ENCODE results near the gene NFIC. TPM values are rescaled to one million over a fixed set of nuclear protein-coding genes. Genes with fewer than 3 reads are reported as not detected.

Gene NFIC
- total and polyA plus RNA-seq, 2 of the 4 experiments (the other 2 are of a cell fraction) = 21.9 to 32.1 TPM

GRCh38 chr19:3517638-3518037, 151.3 kb downstream of the NFIC start:
- Histone ChIP-seq H2AK5ac (ENCODE audit: low read depth, low read length) (no peak overlapping the region), H3K4me1 (ENCODE audit: control insufficient read depth, insufficient read depth, low read length) (peaks cover 13% of the 10 kb centered on the region), H4K8ac (ENCODE audit: low read depth in 2 of 2, low read length in 2 of 2) (no peak overlapping the region), H3K56ac (ENCODE audit: extremely low read depth, insufficient read depth, low read length) (no peak overlapping the region), H3K9me1 (ENCODE audit: insufficient read depth, low read length) (peaks cover 25% of the 10 kb centered on the region), H3K9me3 (ENCODE audit: control insufficient read depth, insufficient read depth, low read length) (no peaks in the 10 kb centered on the region), H3K27ac (ENCODE audit: insufficient read depth, low read length) (no peak overlapping the region), H3K4me3 (ENCODE audit: insufficient read depth, low read depth, low read length) (no peak overlapping the region), H3K18ac (ENCODE audit: low read depth, low read length) (no peak overlapping the region), H3K14ac (replicated peaks; ENCODE audit: low read depth, low read length) (no peak overlapping the region), H4K91ac (ENCODE audit: insufficient read depth, low read depth, low read length) (no peak overlapping the region), H3K4me2 (ENCODE audit: low read depth, low read length) (no peak overlapping the region), H4K5ac (ENCODE audit: low read depth, low read length) (no peak overlapping the region), H3K23ac (ENCODE audit: low read depth, low read length) (no peak overlapping the region), H3K4ac (ENCODE audit: low read depth, low read length) (no peak overlapping the region), H3K79me1 (ENCODE audit: low read depth in 1 of 2, low read length in 2 of 2) (peaks cover 12 to 97% of the 10 kb centered on the region in 2 experiments), H3K36me3 (ENCODE audit: control insufficient read depth, insufficient read depth, low read length) (peaks cover 12% of the 10 kb centered on the region; the same call in 1 of the 2 replicates), H3K9ac (ENCODE audit: low read depth, low read length) (no peak overlapping the region), H2BK120ac (ENCODE audit: low read depth, low read length) (no peak overlapping the region), H2BK5ac (ENCODE audit: low read depth, low read length, poor library complexity, severe bottlenecking) (no peak overlapping the region), H2AK9ac (replicated peaks; ENCODE audit: low read depth, low read length, poor library complexity) (no peak overlapping the region), H2AFZ (replicated peaks; ENCODE audit: low read length, poor library complexity) (no peak overlapping the region), H2BK15ac (ENCODE audit: low read depth, low read length) (no peak overlapping the region), H4K20me1 (ENCODE audit: insufficient read depth, low read length) (peaks cover 99% of the 10 kb centered on the region), H3K27me3 (ENCODE audit: control insufficient read depth, insufficient read depth, low read length) (no peaks in the 10 kb centered on the region), H2BK20ac (ENCODE audit: low read depth, low read length) (no peak overlapping the region)
- WGBS, 2 experiments (ENCODE audit: extremely low coverage in 2 of 2, insufficient read length in 1 of 2) = no CpG with 5 or more reads among the region's 2 CpGs
- in situ Hi-C loops (cut with MboI; ENCODE audit: low sequenced_read_pairs) = no loop called here
- TF ChIP-seq CHD1 (IDR thresholded peaks at IDR 0.05; ENCODE audit: low read depth, low read length) (no peak), CEBPB (IDR thresholded peaks at IDR 0.05; ENCODE audit: low read depth, low read length) (peak; percentile 35; the same call in 1 of the 2 replicates)
- no TSS peak for BruUV-seq (replicated peaks)
- ATAC-seq (ENCODE audit: low read depth) = no peak; the same call in 1 of the 2 replicates
- CTCF ChIA-PET = no interaction called here
- DNase-seq = no peak
- POLR2A ChIA-PET (ENCODE audit: unreplicated experiment) = no interaction called here
- dilution Hi-C loops (cut with HindIII; ENCODE audit: low sequenced_read_pairs, unreplicated experiment) = no loop called here
- intact Hi-C loops (cut with micrococcal nuclease) = no loop called here
